ENCODE results near the gene ST6GALNAC3.

The ST6GALNAC3 gene

GRCh38 chr1:76679534-76680152 lies 605.1 kb downstream of the ST6GALNAC3 start:
- no peak for DNase-seq (ENCODE audit: insufficient read length)
- TF ChIP-seq POLR2AphosphoS5 (IDR thresholded peaks at IDR 0.05; ENCODE audit: low read depth, low read length), result no peak
- TF ChIP-seq POLR2A (IDR thresholded peaks at IDR 0.05; ENCODE audit: low read depth, low read length), result no peak
- TF ChIP-seq TAF1 (IDR thresholded peaks at IDR 0.05; ENCODE audit: borderline replicate concordance, low read depth, low read length), result no peak

GRCh38 chr1:76680651-76681050 lies 606.1 kb downstream of the ST6GALNAC3 start:
- no peak for DNase-seq (ENCODE audit: insufficient read length)
- FAIRE-seq, result no peak
- TF ChIP-seq POLR2AphosphoS5 (IDR thresholded peaks at IDR 0.05; ENCODE audit: low read depth, low read length) (no peak), POLR2A (IDR thresholded peaks at IDR 0.05; ENCODE audit: low read depth, low read length) (no peak), TAF1 (IDR thresholded peaks at IDR 0.05; ENCODE audit: borderline replicate concordance, low read depth, low read length) (no peak)

More at GRCh38 chr1:76679534-76680152, 605.1 kb downstream of the ST6GALNAC3 start:
- no peak for FAIRE-seq

DNA sequence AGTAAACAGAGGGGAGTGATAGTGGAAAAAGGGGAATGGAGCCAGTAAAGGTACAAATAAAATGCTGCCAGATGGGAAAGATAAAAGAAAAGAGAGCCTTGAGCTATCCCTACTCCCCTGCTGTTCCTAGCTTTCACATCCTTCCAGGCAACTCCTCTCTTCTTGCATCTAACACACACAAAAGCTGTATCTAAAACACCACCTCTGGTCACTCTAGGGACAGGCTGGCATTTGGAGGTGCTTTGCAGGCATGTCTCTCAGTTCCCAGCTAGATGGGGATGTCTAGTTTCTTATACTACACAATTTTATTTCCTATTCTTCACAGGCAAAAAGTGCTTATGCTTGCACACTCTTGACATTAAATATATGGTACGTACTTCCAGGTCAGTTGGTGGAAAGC lies 607.6 kb downstream of the ST6GALNAC3 start:
- FAIRE-seq, result no peak
- DNase-seq (ENCODE audit: insufficient read length), result no peak

More for the DNA sequence above, 607.6 kb downstream of the ST6GALNAC3 start:
- TF ChIP-seq TAF1 (IDR thresholded peaks at IDR 0.05; ENCODE audit: borderline replicate concordance, low read depth, low read length) (no peak), POLR2A (IDR thresholded peaks at IDR 0.05; ENCODE audit: low read depth, low read length) (no peak), POLR2AphosphoS5 (IDR thresholded peaks at IDR 0.05; ENCODE audit: low read depth, low read length) (no peak)
